Stimulated activated CD8-positive, alpha-beta memory T cell treated with anti-CD3 and anti-CD28 coated beads, Interleukin-12 subunit alpha, Interleukin-12 subunit beta, amount 100 ng/mL, for 24 hours (primary cell): ENCODE results near the gene MRPL30.
"Not testable (repeated sequence)": the region's sequence is repeated elsewhere in the genome, so short reads cannot be mapped to it uniquely, and the experiment has no call there.

Source experiments
- DNase-seq: peaks from one replicate; pipeline ENCODE4 v3.0.0-alpha.2; 2020; ENCODE audit errors: extremely low read depth

The MRPL30 gene

GRCh38 chr2:99180755-99181623 is at the start of gene MRPL30, which contains the start of gene MITD1:
Gene MRPL30 (plus strand): TSS chr2:99181184. CDS start chr2:99186204, 5,020 bp downstream.
Gene MITD1 (minus strand): TSS chr2:99181058. CDS start chr2:99180981, 77 bp downstream.
- peak; percentile 72 for DNase-seq

GRCh38 chr2:99135044-99135556 is 45.9 kb upstream of the MRPL30 start:
- DNase-seq, result not testable (repeated sequence)

GRCh38 chr2:99139003-99139402 is 42.0 kb upstream of the MRPL30 start:
- no peak for DNase-seq

GRCh38 chr2:99140056-99140859 is 40.7 kb upstream of the MRPL30 start:
- no peak for DNase-seq

DNA sequence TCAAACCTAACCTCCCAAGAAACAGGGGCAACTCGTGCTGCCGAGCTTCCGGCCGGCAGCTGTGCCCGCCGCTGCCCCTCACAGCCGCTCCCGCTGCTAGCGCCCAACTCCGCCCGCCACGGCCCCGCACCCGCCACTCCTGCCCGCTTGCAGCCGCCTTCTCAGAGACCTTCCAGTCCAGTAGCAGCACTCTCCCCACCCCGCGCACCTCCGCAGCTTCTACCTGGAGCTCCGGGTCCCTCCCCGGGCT is 40.2 kb upstream of the MRPL30 start:
- DNase-seq, result no peak

DNA sequence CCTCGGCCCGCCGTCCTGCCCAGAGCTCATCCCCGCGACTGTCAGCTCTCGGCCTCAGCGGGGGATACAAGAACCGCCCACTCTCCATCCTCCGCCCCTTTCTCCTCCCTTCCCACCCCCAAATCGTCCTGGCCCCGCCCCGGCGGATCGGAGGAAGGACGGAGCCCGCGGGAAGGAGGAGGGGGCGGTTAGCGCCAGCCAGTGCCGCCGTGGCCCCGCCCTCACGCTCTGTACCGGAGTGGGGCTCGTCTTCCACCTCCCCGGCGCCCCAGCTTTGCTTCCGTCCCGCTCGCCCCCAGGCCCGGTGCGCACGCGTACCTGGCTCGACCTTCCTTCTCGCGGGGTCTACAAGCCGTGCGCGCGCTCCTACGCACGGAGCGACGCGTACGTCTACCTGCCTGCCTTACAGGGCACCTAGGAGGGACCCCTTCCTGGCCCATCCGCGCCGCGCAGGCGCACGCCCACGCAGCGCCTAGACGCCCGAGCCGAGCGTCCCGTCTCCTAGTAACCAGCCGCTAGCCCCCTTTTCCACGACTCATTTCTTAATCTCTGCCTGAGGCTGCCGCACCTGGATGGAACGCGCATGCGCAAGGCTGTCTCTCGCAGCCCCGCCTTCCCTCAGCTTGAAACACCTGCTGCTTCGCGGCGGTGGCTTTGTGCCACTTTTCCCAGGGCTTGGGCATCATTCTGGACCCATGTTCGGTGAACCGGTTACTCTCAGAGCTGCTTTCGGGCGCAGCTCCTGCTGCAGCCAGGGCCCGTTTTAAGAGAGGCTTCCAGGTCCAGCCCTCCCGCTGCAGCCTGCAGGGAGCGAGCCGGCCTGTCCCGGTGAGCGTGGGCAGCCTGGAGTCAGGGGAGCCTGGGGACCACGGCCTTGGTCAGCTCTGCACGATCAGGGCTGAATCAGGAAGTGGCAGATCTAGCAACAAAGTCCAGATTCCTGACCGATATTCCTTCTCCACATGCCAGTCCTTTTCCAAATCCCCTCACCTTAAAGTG is 39.6 kb upstream of the MRPL30 start, which contains the start of gene C2orf15:
Gene C2orf15, plus strand, starts transcription at position 598 of the 999 bp plus-strand sequence. CDS start 8,852 bp downstream, outside the sequence.
- peak; percentile 95 for DNase-seq

- DNase-seq, result no peak
Measured at GRCh38 chr2:99150706-99151105, 30.3 kb upstream of the MRPL30 start.

GRCh38 chr2:99152199-99152895 is 28.6 kb upstream of the MRPL30 start:
- no peak for DNase-seq

GRCh38 chr2:99153921-99154604 is 26.9 kb upstream of the MRPL30 start:
- no peak for DNase-seq

GRCh38 chr2:99154643-99155536 is 26.1 kb upstream of the MRPL30 start, which contains the start of the genes LIPT1 and TSGA10:
Gene LIPT1 (plus strand): TSS chr2:99154967. CDS start chr2:99161958, 6,991 bp downstream.
Gene TSGA10 (minus strand): TSS chr2:99154942. CDS start chr2:99109439, 45,503 bp downstream.
- DNase-seq, result peak; percentile 88

DNA sequence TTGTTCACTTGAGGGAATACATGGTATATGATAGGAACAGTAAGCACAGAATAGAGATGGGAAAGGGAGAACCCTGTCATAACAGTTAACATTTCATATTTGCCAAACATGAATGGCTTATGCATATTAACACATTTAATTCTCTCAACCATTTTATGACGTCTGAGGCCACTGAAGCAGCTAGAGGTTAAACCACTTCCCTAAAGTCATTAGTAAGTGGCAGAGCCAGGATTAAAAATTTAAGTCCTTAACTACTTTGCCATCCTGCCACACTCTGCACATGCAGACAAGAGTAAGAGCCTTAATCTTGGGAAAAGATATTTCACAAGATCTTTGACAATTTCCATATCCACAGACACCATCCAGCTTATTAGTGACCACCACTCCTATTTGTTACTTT is 24.1 kb upstream of the MRPL30 start:
- no peak for DNase-seq

- no peak for DNase-seq
Measured at GRCh38 chr2:99158599-99158998, 22.4 kb upstream of the MRPL30 start.

GRCh38 chr2:99159594-99159993 is 21.4 kb upstream of the MRPL30 start:
- no peak for DNase-seq

GRCh38 chr2:99166218-99166617 is 14.8 kb upstream of the MRPL30 start:
- no peak for DNase-seq

- DNase-seq, result no peak
Measured at GRCh38 chr2:99169534-99169933, 11.4 kb upstream of the MRPL30 start.

DNA sequence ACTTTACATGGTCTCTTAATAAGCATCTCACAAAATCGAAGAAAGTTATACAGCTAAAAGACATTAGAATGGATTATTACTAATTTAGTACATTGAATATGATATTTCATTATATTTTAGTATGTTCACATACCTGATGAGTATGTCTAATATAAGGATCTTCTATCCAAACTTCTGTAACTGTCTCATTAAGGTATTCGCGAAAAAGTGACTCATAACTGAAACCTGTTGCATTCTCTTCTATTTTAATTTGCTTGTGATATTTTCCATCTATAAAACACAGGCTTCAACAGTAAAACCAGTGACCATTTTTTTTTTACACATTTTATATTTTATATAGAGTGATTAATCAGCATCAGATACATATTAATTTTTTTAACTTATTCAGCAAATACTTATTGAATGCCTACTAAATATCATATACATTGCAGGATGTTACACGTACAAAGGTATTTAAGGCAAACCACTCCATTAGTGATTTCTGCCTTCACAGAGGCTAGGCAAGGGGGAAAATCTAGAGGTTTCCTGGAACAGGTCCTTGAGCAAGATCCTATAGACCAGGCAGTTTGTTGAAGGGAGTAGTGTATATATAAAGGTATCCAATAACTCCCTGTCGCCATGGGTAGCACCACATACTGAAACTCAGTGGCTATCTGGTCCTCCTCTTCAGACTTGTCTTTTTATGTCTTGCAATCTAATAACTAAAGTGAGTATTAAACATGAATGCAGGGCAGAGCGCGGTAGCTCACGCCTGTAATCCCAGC is 9.4 kb upstream of the MRPL30 start:
- no peak for DNase-seq

GRCh38 chr2:99181624-99182000 is 628 bp downstream of the MRPL30 start:
- DNase-seq, result no peak

- DNase-seq, result no peak
Measured at GRCh38 chr2:99183025-99183424, 2.0 kb downstream of the MRPL30 start.
